ENCODE measurements around the gene PRKD2. TPM values are rescaled to one million over a fixed set of nuclear protein-coding genes. Genes with fewer than 3 reads are reported as not detected.

PRKD2 gene
- total RNA-seq, 1 experiment from 2014 or later: 45.4 TPM

DNA sequence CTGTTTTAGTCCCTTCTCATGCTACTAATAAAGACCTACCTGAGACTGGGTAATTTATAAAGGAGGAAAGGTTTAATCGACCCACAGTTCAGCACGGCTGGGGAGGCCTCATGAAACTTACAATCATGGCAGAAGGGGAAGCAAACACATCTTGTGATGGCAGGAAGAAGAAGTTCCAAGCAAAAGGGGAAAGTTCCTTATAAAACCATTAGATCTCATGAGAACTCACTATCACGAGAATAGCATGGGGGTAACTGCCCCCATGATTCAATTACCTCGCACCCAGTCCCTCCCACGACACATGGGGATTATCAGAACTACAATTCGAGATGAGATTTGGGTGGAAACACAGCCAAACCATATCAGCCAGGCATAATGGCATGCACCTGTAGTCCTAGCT is 42.3 kb upstream of the PRKD2 start:
- no TSS peak for BruUV-seq (replicated peaks)
- no peaks in the 10 kb centered on the region for H3K9me3 ChIP-seq
- no peaks in the 10 kb centered on the region for H3K4me1 ChIP-seq
- TF ChIP-seq, protein P1, sequence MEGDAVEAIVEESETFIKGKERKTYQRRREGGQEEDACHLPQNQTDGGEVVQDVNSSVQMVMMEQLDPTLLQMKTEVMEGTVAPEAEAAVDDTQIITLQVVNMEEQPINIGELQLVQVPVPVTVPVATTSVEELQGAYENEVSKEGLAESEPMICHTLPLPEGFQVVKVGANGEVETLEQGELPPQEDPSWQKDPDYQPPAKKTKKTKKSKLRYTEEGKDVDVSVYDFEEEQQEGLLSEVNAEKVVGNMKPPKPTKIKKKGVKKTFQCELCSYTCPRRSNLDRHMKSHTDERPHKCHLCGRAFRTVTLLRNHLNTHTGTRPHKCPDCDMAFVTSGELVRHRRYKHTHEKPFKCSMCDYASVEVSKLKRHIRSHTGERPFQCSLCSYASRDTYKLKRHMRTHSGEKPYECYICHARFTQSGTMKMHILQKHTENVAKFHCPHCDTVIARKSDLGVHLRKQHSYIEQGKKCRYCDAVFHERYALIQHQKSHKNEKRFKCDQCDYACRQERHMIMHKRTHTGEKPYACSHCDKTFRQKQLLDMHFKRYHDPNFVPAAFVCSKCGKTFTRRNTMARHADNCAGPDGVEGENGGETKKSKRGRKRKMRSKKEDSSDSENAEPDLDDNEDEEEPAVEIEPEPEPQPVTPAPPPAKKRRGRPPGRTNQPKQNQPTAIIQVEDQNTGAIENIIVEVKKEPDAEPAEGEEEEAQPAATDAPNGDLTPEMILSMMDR (IDR thresholded peaks at IDR 0.05; ENCODE audit: insufficient read depth in 1 of 2, low read depth in 1 of 2, low read length in 1 of 2, severe bottlenecking in 1 of 2, unreplicated experiment in 1 of 2): no peak
- Mint-ChIP-seq H3K27ac (ENCODE audit: unreplicated experiment) (no peak overlapping the region), H3K9me3 (ENCODE audit: unreplicated experiment) (no peaks in the 10 kb centered on the region), H3K36me3 (ENCODE audit: insufficient read depth, unreplicated experiment) (peaks cover 6% of the 10 kb centered on the region), H3K27me3 (ENCODE audit: insufficient read depth, unreplicated experiment) (no peaks in the 10 kb centered on the region), H3K4me3 (ENCODE audit: unreplicated experiment) (no peak overlapping the region), H3K4me1 (ENCODE audit: low read depth, unreplicated experiment) (no peaks in the 10 kb centered on the region)
- no peak for DNase-seq
- no peaks in the 10 kb centered on the region for H3K27me3 ChIP-seq (replicated peaks; ENCODE audit: control insufficient read depth, insufficient read depth, low read length)
- CTCF ChIA-PET: interaction anchor here (0.6 kb wide), 1 partner anchor 45 kb away, joined by 5 read pairs; no protein-coding TSS in a partner anchor
- H3K36me3 ChIP-seq (ENCODE audit: control insufficient read depth, insufficient read depth, low read length): peaks cover 1% of the 10 kb centered on the region
- intact Hi-C loops (cut with micrococcal nuclease; ENCODE audit: unreplicated experiment): no loop called here
- POLR2A ChIA-PET: no interaction called here
- no peak overlapping the region for H3K4me3 ChIP-seq (ENCODE audit: low read depth, low read length)

DNA sequence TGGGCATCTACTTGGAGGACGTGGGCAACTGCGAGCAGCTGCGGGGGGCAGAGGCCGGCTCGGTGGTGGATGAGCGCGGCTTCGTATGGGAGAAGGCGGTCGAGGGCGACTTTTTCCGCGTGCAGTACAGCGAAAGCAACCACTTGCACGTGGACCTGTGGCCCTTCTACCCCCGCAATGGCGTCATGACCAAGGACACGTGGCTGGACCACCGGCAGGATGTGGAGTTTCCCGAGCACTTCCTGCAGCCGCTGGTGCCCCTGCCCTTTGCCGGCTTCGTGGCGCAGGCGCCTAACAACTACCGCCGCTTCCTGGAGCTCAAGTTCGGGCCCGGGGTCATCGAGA is 39.6 kb upstream of the PRKD2 start:
- BruUV-seq (replicated peaks): no TSS peak
- Histone ChIP-seq H3K36me3 (ENCODE audit: control insufficient read depth, insufficient read depth, low read length) (peaks cover 1% of the 10 kb centered on the region), H3K9me3 (no peaks in the 10 kb centered on the region), H3K4me3 (ENCODE audit: low read depth, low read length) (no peak overlapping the region), H3K27me3 (replicated peaks; ENCODE audit: control insufficient read depth, insufficient read depth, low read length) (no peaks in the 10 kb centered on the region), H3K4me1 (no peaks in the 10 kb centered on the region)
- Mint-ChIP-seq H3K36me3 (ENCODE audit: insufficient read depth, unreplicated experiment) (peaks cover 21% of the 10 kb centered on the region), H3K27me3 (ENCODE audit: insufficient read depth, unreplicated experiment) (no peaks in the 10 kb centered on the region), H3K4me3 (ENCODE audit: unreplicated experiment) (no peak overlapping the region), H3K9me3 (ENCODE audit: unreplicated experiment) (no peaks in the 10 kb centered on the region), H3K4me1 (ENCODE audit: low read depth, unreplicated experiment) (no peaks in the 10 kb centered on the region), H3K27ac (ENCODE audit: unreplicated experiment) (no peak overlapping the region)
- CTCF ChIA-PET: no interaction called here
- DNase-seq: no peak
- POLR2A ChIA-PET: no interaction called here
- TF ChIP-seq, protein P1 (IDR thresholded peaks at IDR 0.05; ENCODE audit: insufficient read depth in 1 of 2, low read depth in 1 of 2, low read length in 1 of 2, severe bottlenecking in 1 of 2, unreplicated experiment in 1 of 2): no peak
- intact Hi-C loops (cut with micrococcal nuclease; ENCODE audit: unreplicated experiment): no loop called here

DNA sequence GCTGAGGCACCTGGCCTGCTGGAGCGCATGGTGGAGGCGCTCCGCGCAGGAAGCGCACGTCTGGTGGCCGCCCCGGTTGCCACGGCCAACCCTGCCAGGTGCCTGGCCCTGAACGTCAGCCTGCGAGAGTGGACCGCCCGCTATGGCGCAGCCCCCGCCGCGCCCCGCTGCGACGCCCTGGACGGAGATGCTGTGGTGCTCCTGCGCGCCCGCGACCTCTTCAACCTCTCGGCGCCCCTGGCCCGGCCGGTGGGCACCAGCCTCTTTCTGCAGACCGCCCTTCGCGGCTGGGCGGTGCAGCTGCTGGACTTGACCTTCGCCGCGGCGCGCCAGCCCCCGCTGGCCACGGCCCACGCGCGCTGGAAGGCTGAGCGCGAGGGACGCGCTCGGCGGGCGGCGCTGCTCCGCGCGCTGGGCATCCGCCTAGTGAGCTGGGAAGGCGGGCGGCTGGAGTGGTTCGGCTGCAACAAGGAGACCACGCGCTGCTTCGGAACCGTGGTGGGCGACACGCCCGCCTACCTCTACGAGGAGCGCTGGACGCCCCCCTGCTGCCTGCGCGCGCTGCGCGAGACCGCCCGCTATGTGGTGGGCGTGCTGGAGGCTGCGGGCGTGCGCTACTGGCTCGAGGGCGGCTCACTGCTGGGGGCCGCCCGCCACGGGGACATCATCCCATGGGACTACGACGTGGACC is 39.1 kb upstream of the PRKD2 start:
- Mint-ChIP-seq H3K9me3 (ENCODE audit: unreplicated experiment) (no peaks in the 10 kb centered on the region), H3K27ac (ENCODE audit: unreplicated experiment) (no peak overlapping the region), H3K4me1 (ENCODE audit: low read depth, unreplicated experiment) (no peaks in the 10 kb centered on the region), H3K27me3 (ENCODE audit: insufficient read depth, unreplicated experiment) (no peaks in the 10 kb centered on the region), H3K4me3 (ENCODE audit: unreplicated experiment) (no peak overlapping the region), H3K36me3 (ENCODE audit: insufficient read depth, unreplicated experiment) (peaks cover 21% of the 10 kb centered on the region)
- ChIA-PET CTCF (no interaction called here), POLR2A (interaction anchor here (0.5 kb wide), 1 partner anchor 84 kb away, joined by 5 read pairs; no protein-coding TSS in a partner anchor)
- intact Hi-C loops (cut with micrococcal nuclease; ENCODE audit: unreplicated experiment): no loop called here
- no peak for DNase-seq
- Histone ChIP-seq H3K4me1 (no peaks in the 10 kb centered on the region), H3K27me3 (replicated peaks; ENCODE audit: control insufficient read depth, insufficient read depth, low read length) (no peaks in the 10 kb centered on the region), H3K4me3 (ENCODE audit: low read depth, low read length) (no peak overlapping the region), H3K36me3 (ENCODE audit: control insufficient read depth, insufficient read depth, low read length) (peaks cover 1% of the 10 kb centered on the region), H3K9me3 (no peaks in the 10 kb centered on the region)
- BruUV-seq (replicated peaks): no TSS peak
- TF ChIP-seq, protein P1 (IDR thresholded peaks at IDR 0.05; ENCODE audit: insufficient read depth in 1 of 2, low read depth in 1 of 2, low read length in 1 of 2, severe bottlenecking in 1 of 2, unreplicated experiment in 1 of 2): no peak
